HepG2 (cell line): ENCODE results near the gene ZFP36. TPM values are rescaled to one million over a fixed set of nuclear protein-coding genes. Genes with fewer than 3 reads are reported as not detected.

ENCODE experiments used
- AGO2 ChIP-seq: fragments of 200-400 bp; formaldehyde crosslinking; optimal IDR thresholded peaks from 2 replicates; pipeline ENCODE3; 2017; ENCODE audit warnings: mild to moderate bottlenecking, low read depth, low read length, moderate library complexity
- BORCS8-MEF2B ChIP-seq: sonication (generic); formaldehyde crosslinking; IDR thresholded peaks from 2 replicates; pipeline ENCODE4 v1.8.0; 2022; ENCODE audit warnings: mild to moderate bottlenecking, missing genetic modification reagents
- DBP ChIP-seq: sonication (generic); formaldehyde crosslinking; IDR thresholded peaks from 2 replicates; pipeline ENCODE4 v1.4.0; 2020; ENCODE audit warnings: missing genetic modification reagents; ENCODE audit errors: not compliant biosample characterization
- E2F1 ChIP-seq: sonication (generic); formaldehyde crosslinking; IDR thresholded peaks from 2 replicates; pipeline ENCODE4 v1.5.0; 2020; ENCODE audit warnings: missing genetic modification reagents
- EHMT2 ChIP-seq: fragments of 200-600 bp; sonication (generic); IDR thresholded peaks from 2 replicates; pipeline ENCODE4 v1.7.0; 2017; ENCODE audit warnings: antibody characterized with exemption, low read depth, low read length, borderline replicate concordance
- MIER2 ChIP-seq: IDR thresholded peaks from 2 replicates; pipeline ENCODE4 v1.6.1; 2016; ENCODE audit warnings: missing biosample characterization, missing genetic modification reagents
- NFE2 ChIP-seq: sonication (generic); formaldehyde crosslinking; IDR thresholded peaks from 2 replicates; pipeline ENCODE4 v1.4.0; 2020; ENCODE audit warnings: missing genetic modification reagents
- SRSF4 ChIP-seq: fragments of 200-400 bp; formaldehyde crosslinking; IDR thresholded peaks from one replicate; pipeline ENCODE4 v1.6.1; 2018; ENCODE audit warnings: mild to moderate bottlenecking, low read depth, low read length, moderate library complexity; ENCODE audit not compliant: poor library complexity, severe bottlenecking
- TFE3 ChIP-seq: IDR thresholded peaks from 2 replicates; pipeline ENCODE4 v1.6.1; 2016
- TGIF2 ChIP-seq: IDR thresholded peaks from 2 replicates; pipeline ENCODE4 v1.6.1; 2016; ENCODE audit warnings: control low read depth, missing compliant biosample characterization
- ZBTB21 ChIP-seq: sonication (generic); formaldehyde crosslinking; IDR thresholded peaks from 2 replicates; pipeline ENCODE4 v1.4.0; 2020; ENCODE audit warnings: missing genetic modification reagents
- ZC3H4 ChIP-seq: sonication (generic); formaldehyde crosslinking; IDR thresholded peaks from 2 replicates; pipeline ENCODE4 v1.4.0; 2020; ENCODE audit warnings: missing genetic modification reagents, borderline replicate concordance
- ZMYM4 ChIP-seq: sonication (generic); formaldehyde crosslinking; IDR thresholded peaks from 2 replicates; pipeline ENCODE4 v1.8.1; 2023; ENCODE audit warnings: mild to moderate bottlenecking, missing genetic modification reagents
- ZNF496 ChIP-seq: sonication (generic); formaldehyde crosslinking; IDR thresholded peaks from 2 replicates; pipeline ENCODE4 v1.8.1; 2023; ENCODE audit warnings: mild to moderate bottlenecking, moderate library complexity, missing genetic modification reagents; ENCODE audit not compliant: insufficient replicate concordance
- ZNF768 ChIP-seq: sonication (generic); formaldehyde crosslinking; IDR thresholded peaks from 2 replicates; pipeline ENCODE4 v1.4.0; 2020; ENCODE audit warnings: missing genetic modification reagents
- ZSCAN21 ChIP-seq: sonication (generic); formaldehyde crosslinking; IDR thresholded peaks from 2 replicates; pipeline ENCODE4 v1.8.0; 2022; ENCODE audit warnings: mild to moderate bottlenecking, missing genetic modification reagents, moderate library complexity, borderline replicate concordance
- polyA plus RNA-seq, 8 experiments: library from polyadenylated mRNA; depleted of rRNA in 3 of 8; stranded (reverse) in 7 of 8; unstranded in 1 of 8; fragments of >200 nt; fragmentation: Illumina TruSeq in 4 of 8; extraction: Trizol in 4 of 8; gene quantifications; 2 replicates each; pipeline versions ENCODE4 v1.2.1 to v1.2.3, GENCODE V29; 2011 to 2016; ENCODE audit warnings: low read depth in 4 of 8, missing spikeins in 1 of 8, mixed read lengths in 1 of 8; ENCODE audit not compliant: insufficient read depth in 1 of 8
- total RNA-seq, 5 experiments: library from RNA; depleted of rRNA; stranded (reverse); fragments of >200 nt; fragmentation: Illumina TruSeq; extraction: Trizol; gene quantifications; 2 replicates each; pipeline ENCODE4 v1.2.3, GENCODE V29; 2016; ENCODE audit warnings: low read depth in 1 of 5
- TF ChIP-seq, protein P1 (sequence below): sonication (generic); formaldehyde crosslinking; IDR thresholded peaks from 2 replicates; pipeline ENCODE4 v1.5.1; 2020; ENCODE audit warnings: mild to moderate bottlenecking, missing genetic modification reagents
- TF ChIP-seq, protein P2 (sequence below): sonication (generic); formaldehyde crosslinking; IDR thresholded peaks from 2 replicates; pipeline ENCODE4 v1.5.0; 2020; ENCODE audit warnings: mild to moderate bottlenecking, missing genetic modification reagents
- TF ChIP-seq, protein P3 (sequence below): sonication (generic); formaldehyde crosslinking; IDR thresholded peaks from 2 replicates; pipeline ENCODE4 v1.9.0; 2022; ENCODE audit warnings: low read depth, missing genetic modification reagents

The ZFP36 gene
- total and polyA plus RNA-seq, 2 of the 13 experiments (the other 11 are each of a cell fraction or from before 2014, with no cell fraction given), result 1.4 to 1.7 TPM

GRCh38 chr19:39406656-39407409 is at the start of gene ZFP36 (continued):
- no peak for TF ChIP-seq TFE3 (CRISPR knock-in tag)
- TF ChIP-seq, protein P1, sequence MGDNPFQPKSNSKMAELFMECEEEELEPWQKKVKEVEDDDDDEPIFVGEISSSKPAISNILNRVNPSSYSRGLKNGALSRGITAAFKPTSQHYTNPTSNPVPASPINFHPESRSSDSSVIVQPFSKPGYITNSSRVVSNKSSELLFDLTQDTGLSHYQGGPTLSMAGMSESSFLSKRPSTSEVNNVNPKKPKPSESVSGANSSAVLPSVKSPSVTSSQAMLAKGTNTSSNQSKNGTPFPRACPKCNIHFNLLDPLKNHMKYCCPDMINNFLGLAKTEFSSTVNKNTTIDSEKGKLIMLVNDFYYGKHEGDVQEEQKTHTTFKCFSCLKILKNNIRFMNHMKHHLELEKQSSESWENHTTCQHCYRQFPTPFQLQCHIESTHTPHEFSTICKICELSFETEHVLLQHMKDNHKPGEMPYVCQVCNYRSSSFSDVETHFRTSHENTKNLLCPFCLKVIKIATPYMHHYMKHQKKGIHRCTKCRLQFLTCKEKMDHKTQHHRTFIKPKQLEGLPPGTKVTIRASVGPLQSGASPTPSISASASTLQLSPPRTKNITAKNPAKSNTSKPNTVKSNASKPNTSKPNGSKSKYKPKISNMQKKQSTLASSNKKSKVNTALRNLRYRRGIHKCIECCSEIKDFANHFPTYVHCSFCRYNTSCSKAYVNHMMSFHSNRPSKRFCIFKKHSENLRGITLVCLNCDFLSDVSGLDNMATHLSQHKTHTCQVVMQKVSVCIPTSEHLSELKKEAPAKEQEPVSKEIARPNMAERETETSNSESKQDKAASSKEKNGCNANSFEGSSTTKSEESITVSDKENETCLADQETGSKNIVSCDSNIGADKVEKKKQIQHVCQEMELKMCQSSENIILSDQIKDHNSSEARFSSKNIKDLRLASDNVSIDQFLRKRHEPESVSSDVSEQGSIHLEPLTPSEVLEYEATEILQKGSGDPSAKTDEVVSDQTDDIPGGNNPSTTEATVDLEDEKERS (CRISPR knock-in tag), result 0 out of 2 replicates have a peak, but pooled peaks have one; percentile 22
- no peak for TF ChIP-seq NFE2 (CRISPR knock-in tag)
- no peak for TF ChIP-seq ZBTB21
- peak; percentile 90 for TF ChIP-seq AGO2
- TF ChIP-seq SRSF4, result no peak
- TF ChIP-seq TGIF2, result peak; percentile 70; the same call in 1 of the 2 replicates
- no peak for TF ChIP-seq EHMT2
- TF ChIP-seq E2F1 (CRISPR knock-in tag), result no peak
- no peak for TF ChIP-seq MIER2
- no peak for TF ChIP-seq ZNF768 (CRISPR knock-in tag)
- TF ChIP-seq, protein P2, sequence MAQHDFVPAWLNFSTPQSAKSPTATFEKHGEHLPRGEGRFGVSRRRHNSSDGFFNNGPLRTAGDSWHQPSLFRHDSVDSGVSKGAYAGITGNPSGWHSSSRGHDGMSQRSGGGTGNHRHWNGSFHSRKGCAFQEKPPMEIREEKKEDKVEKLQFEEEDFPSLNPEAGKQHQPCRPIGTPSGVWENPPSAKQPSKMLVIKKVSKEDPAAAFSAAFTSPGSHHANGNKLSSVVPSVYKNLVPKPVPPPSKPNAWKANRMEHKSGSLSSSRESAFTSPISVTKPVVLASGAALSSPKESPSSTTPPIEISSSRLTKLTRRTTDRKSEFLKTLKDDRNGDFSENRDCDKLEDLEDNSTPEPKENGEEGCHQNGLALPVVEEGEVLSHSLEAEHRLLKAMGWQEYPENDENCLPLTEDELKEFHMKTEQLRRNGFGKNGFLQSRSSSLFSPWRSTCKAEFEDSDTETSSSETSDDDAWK (CRISPR knock-in tag), result no peak
- TF ChIP-seq ZC3H4 (CRISPR knock-in tag), result no peak
- no peak for TF ChIP-seq DBP
- no peak for TF ChIP-seq BORCS8-MEF2B (CRISPR knock-in tag)
- TF ChIP-seq, protein P3, sequence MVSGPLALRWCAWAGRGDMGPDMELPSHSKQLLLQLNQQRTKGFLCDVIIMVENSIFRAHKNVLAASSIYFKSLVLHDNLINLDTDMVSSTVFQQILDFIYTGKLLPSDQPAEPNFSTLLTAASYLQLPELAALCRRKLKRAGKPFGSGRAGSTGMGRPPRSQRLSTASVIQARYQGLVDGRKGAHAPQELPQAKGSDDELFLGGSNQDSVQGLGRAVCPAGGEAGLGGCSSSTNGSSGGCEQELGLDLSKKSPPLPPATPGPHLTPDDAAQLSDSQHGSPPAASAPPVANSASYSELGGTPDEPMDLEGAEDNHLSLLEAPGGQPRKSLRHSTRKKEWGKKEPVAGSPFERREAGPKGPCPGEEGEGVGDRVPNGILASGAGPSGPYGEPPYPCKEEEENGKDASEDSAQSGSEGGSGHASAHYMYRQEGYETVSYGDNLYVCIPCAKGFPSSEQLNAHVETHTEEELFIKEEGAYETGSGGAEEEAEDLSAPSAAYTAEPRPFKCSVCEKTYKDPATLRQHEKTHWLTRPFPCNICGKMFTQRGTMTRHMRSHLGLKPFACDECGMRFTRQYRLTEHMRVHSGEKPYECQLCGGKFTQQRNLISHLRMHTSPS (CRISPR knock-in tag), result no peak
- peak; percentile 33; the same call in 1 of the 2 replicates for TF ChIP-seq ZMYM4 (CRISPR knock-in tag)
- no peak for TF ChIP-seq ZNF496
- no peak for TF ChIP-seq ZSCAN21 (CRISPR knock-in tag)
